GM12872 (cell line): ENCODE measurements around the gene CSKMT.

ENCODE experiments used
- CTCF ChIP-seq: IDR thresholded peaks from 3 replicates; pipeline ENCODE4 v1.5.1; 2011; ENCODE audit warnings: low read depth, mild to moderate bottlenecking, low read length, moderate library complexity; ENCODE audit not compliant: insufficient read depth

The CSKMT gene

GRCh38 chr11:62713343-62713742 lies 48.2 kb downstream of the CSKMT start:
- no peak for TF ChIP-seq CTCF

- no peak for TF ChIP-seq CTCF
These were observed 50.3 kb downstream of the CSKMT start for GRCh38 chr11:62715150-62716130.

GRCh38 chr11:62716206-62716605 lies 51.1 kb downstream of the CSKMT start:
- no peak for TF ChIP-seq CTCF

GRCh38 chr11:62716816-62717215 lies 51.7 kb downstream of the CSKMT start:
- no peak for TF ChIP-seq CTCF
